ENCODE measurements around the gene STK11IP.

STK11IP gene

GRCh38 chr2:219561179-219562048 is 36.2 kb upstream of the STK11IP start:
- CTCF ChIA-PET = interaction anchor here (0.9 to 3.2 kb wide), 4 partner anchors 8 to 34 kb away, joined by 3 to 23 read pairs (median 11); partner anchors contain the start of gene OBSL1
- no peak for DNase-seq (ENCODE audit: extremely low spot score)
- POLR2A ChIA-PET = interaction anchor here (0.8 to 1.5 kb wide), 5 partner anchors 9 to 36 kb away, joined by 3 to 10 read pairs (median 6); partner anchors contain the start of genes CHPF, INHA, OBSL1 and STK11IP
- TF ChIP-seq ARNT (IDR thresholded peaks at IDR 0.05) = no peak
- no peak for TF ChIP-seq L3MBTL2 (conservative IDR thresholded peaks at IDR 0.05)
- no peak for TF ChIP-seq FOXA1 (IDR thresholded peaks at IDR 0.05)
- TF ChIP-seq HDGF (IDR thresholded peaks at IDR 0.05; ENCODE audit: borderline replicate concordance) = no peak
- no peak for TF ChIP-seq FOXK2 (IDR thresholded peaks at IDR 0.05)
- no peak for TF ChIP-seq BHLHE40 (IDR thresholded peaks at IDR 0.05; ENCODE audit: borderline replicate concordance)
- TF ChIP-seq, protein P1, sequence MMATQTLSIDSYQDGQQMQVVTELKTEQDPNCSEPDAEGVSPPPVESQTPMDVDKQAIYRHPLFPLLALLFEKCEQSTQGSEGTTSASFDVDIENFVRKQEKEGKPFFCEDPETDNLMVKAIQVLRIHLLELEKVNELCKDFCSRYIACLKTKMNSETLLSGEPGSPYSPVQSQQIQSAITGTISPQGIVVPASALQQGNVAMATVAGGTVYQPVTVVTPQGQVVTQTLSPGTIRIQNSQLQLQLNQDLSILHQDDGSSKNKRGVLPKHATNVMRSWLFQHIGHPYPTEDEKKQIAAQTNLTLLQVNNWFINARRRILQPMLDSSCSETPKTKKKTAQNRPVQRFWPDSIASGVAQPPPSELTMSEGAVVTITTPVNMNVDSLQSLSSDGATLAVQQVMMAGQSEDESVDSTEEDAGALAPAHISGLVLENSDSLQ (IDR thresholded peaks at IDR 0.05) = no peak
- TF ChIP-seq ZNF384 (IDR thresholded peaks at IDR 0.05) = no peak
- no peak for TF ChIP-seq FOXM1 (IDR thresholded peaks at IDR 0.05; ENCODE audit: borderline replicate concordance)
- no peak for TF ChIP-seq ELF4 (IDR thresholded peaks at IDR 0.05)
- no peak for TF ChIP-seq LEF1 (IDR thresholded peaks at IDR 0.05; ENCODE audit: borderline replicate concordance)
- TF ChIP-seq TARDBP (IDR thresholded peaks at IDR 0.05) = no peak
- TF ChIP-seq CTBP1 (IDR thresholded peaks at IDR 0.05; ENCODE audit: borderline replicate concordance) = no peak
- no peak for TF ChIP-seq NFRKB (IDR thresholded peaks at IDR 0.05)
- no peak for TF ChIP-seq SUZ12 (IDR thresholded peaks at IDR 0.05)

DNA sequence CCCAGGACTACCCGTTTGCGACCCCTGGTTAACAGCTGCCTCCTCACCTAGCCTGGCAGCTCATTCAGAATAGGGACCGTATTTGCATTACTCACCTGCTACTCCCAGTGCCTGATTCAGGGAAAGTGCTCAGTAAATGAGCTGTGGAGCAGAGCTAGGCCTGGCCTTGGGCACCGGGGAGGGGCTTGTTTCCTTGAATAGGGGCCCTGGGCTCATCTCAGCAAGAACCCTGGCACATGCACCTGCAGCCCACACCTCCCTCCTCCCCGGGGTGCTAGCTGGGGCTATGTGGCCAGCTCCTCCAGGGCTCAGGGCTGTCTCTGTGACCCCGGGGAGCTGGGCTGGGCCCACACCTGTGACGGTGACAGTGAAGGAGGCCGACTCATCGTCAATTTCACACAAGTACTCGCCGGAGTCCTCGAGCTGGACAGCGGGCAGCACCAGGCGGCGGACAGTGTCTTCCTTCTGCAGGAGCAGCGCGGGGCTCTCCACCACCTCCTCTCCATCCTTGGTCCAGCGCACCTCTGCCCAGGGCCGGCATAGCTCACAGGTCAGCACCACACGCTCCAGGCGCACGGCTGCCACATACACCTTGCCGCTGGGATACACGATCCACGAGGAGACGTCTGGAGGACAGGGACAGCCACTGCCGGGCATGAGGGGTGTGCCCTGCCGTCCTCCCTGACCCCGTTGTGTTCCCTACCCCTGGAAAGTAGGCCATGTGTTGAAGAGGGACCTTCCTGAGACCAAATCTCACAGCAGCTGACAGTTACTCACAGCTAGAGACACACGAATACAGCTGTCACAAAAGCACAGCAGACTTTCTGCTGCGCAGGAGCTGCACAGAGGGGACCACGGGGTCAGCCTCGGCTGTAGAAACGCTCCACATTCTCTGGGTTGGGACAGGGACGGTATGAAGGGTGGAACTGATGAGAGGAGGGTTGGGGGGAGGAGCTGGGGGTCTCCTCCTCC is 35.3 kb upstream of the STK11IP start:
- TF ChIP-seq LEF1 (IDR thresholded peaks at IDR 0.05; ENCODE audit: borderline replicate concordance) (no peak), L3MBTL2 (conservative IDR thresholded peaks at IDR 0.05) (no peak), SP1 (IDR thresholded peaks at IDR 0.05) (no peak), FOXK2 (IDR thresholded peaks at IDR 0.05) (no peak), ELF4 (IDR thresholded peaks at IDR 0.05) (no peak), ARNT (IDR thresholded peaks at IDR 0.05) (no peak), CTBP1 (IDR thresholded peaks at IDR 0.05; ENCODE audit: borderline replicate concordance) (no peak), BHLHE40 (IDR thresholded peaks at IDR 0.05; ENCODE audit: borderline replicate concordance) (no peak), TARDBP (IDR thresholded peaks at IDR 0.05) (no peak), SUZ12 (IDR thresholded peaks at IDR 0.05) (no peak), HDGF (IDR thresholded peaks at IDR 0.05; ENCODE audit: borderline replicate concordance) (no peak), NFRKB (IDR thresholded peaks at IDR 0.05) (no peak), FOXA1 (IDR thresholded peaks at IDR 0.05) (no peak), ZNF384 (IDR thresholded peaks at IDR 0.05) (no peak), FOXM1 (IDR thresholded peaks at IDR 0.05; ENCODE audit: borderline replicate concordance) (no peak)
- TF ChIP-seq, protein P1 (IDR thresholded peaks at IDR 0.05) = no peak
- CTCF ChIA-PET = interaction anchor here (3.2 kb wide), 1 partner anchor 21 kb away, joined by 23 read pairs; no protein-coding TSS in a partner anchor
- POLR2A ChIA-PET = interaction anchor here (0.8 to 1.5 kb wide), 3 partner anchors 9 to 35 kb away, joined by 3 to 8 read pairs (median 5); partner anchors contain the start of genes CHPF, INHA, OBSL1 and STK11IP
- no peak for DNase-seq (ENCODE audit: extremely low spot score)

GRCh38 chr2:219563271-219563928 is 34.3 kb upstream of the STK11IP start:
- POLR2A ChIA-PET = no interaction called here
- CTCF ChIA-PET = no interaction called here
- no peak for TF ChIP-seq LEF1 (IDR thresholded peaks at IDR 0.05; ENCODE audit: borderline replicate concordance)
- TF ChIP-seq ZNF384 (IDR thresholded peaks at IDR 0.05) = no peak
- no peak for TF ChIP-seq SUZ12 (IDR thresholded peaks at IDR 0.05)
- no peak for TF ChIP-seq SP1 (IDR thresholded peaks at IDR 0.05)
- TF ChIP-seq L3MBTL2 (conservative IDR thresholded peaks at IDR 0.05) = no peak
- TF ChIP-seq NFRKB (IDR thresholded peaks at IDR 0.05) = no peak
- TF ChIP-seq FOXK2 (IDR thresholded peaks at IDR 0.05) = no peak
- no peak for TF ChIP-seq ELF4 (IDR thresholded peaks at IDR 0.05)
- no peak for TF ChIP-seq HDGF (IDR thresholded peaks at IDR 0.05; ENCODE audit: borderline replicate concordance)
- TF ChIP-seq CTBP1 (IDR thresholded peaks at IDR 0.05; ENCODE audit: borderline replicate concordance) = no peak
- TF ChIP-seq FOXA1 (IDR thresholded peaks at IDR 0.05) = no peak
- TF ChIP-seq FOXM1 (IDR thresholded peaks at IDR 0.05; ENCODE audit: borderline replicate concordance) = no peak
- TF ChIP-seq TARDBP (IDR thresholded peaks at IDR 0.05) = no peak
- TF ChIP-seq, protein P1 (IDR thresholded peaks at IDR 0.05) = no peak
- TF ChIP-seq BHLHE40 (IDR thresholded peaks at IDR 0.05; ENCODE audit: borderline replicate concordance) = no peak
- no peak for DNase-seq (ENCODE audit: extremely low spot score)

GRCh38 chr2:219565130-219566080 is 32.3 kb upstream of the STK11IP start:
- DNase-seq (ENCODE audit: extremely low spot score) = no peak
- POLR2A ChIA-PET = no interaction called here
- TF ChIP-seq ZNF384 (IDR thresholded peaks at IDR 0.05) = no peak
- CTCF ChIA-PET = no interaction called here
